Loucy (cell line): ENCODE measurements around the gene IL17C.

Experiments
- H2AFZ ChIP-seq: fragments of 200-600 bp; sonication (generic); 2 replicates; pipeline ENCODE4 v1.6.0; 2016; ENCODE audit warnings: antibody characterized with exemption, mild to moderate bottlenecking, low read length, moderate library complexity
- H3F3A ChIP-seq: fragments of 200-600 bp; 2 replicates; pipeline ENCODE4 v1.6.0; 2016; ENCODE audit warnings: antibody characterized with exemption, low read depth, mild to moderate bottlenecking
- H3K27me3 ChIP-seq: fragments of 200-600 bp; sonication (generic); 2 replicates; pipeline ENCODE4 v1.6.1; 2014; ENCODE audit warnings: low read length, mild to moderate bottlenecking; ENCODE audit not compliant: insufficient read depth, poor library complexity, severe bottlenecking
- H3K36me3 ChIP-seq: fragments of 200-600 bp; sonication (generic); 2 replicates; pipeline ENCODE4 v1.6.1; 2016; ENCODE audit warnings: low read length; ENCODE audit not compliant: insufficient read depth
- H3K4me1 ChIP-seq: fragments of 200-600 bp; sonication (generic); 2 replicates; pipeline ENCODE4 v1.5.1; 2014; ENCODE audit warnings: low read length, mild to moderate bottlenecking; ENCODE audit not compliant: insufficient read depth, poor library complexity, severe bottlenecking
- H3K4me2 ChIP-seq: fragments of 200-600 bp; sonication (generic); 2 replicates; pipeline ENCODE4 v1.6.0; 2014; ENCODE audit warnings: antibody characterized with exemption, low read length, low read depth, mild to moderate bottlenecking; ENCODE audit not compliant: poor library complexity, severe bottlenecking
- H3K4me3 ChIP-seq: fragments of 200-600 bp; sonication (generic); 2 replicates; pipeline ENCODE4 v1.5.1; 2014; ENCODE audit warnings: low read length, mild to moderate bottlenecking, mixed read lengths; ENCODE audit not compliant: poor library complexity, severe bottlenecking
- H3K79me2 ChIP-seq: fragments of 200-600 bp; sonication (generic); 2 replicates; pipeline ENCODE4 v1.6.1; 2014; ENCODE audit warnings: low read length; ENCODE audit not compliant: insufficient read depth
- H3K9ac ChIP-seq: fragments of 200-600 bp; sonication (generic); 2 replicates; pipeline ENCODE4 v1.6.0; 2014; ENCODE audit warnings: mild to moderate bottlenecking, low read depth, low read length, moderate library complexity; ENCODE audit not compliant: poor library complexity, severe bottlenecking
- H3K9me2 ChIP-seq: fragments of 200-600 bp; sonication (generic); replicated peaks from 2 replicates; pipeline ENCODE4 v1.6.1; 2016; ENCODE audit warnings: low read depth, low read length, mixed read lengths
- H3K9me3 ChIP-seq: fragments of 200-600 bp; sonication (generic); 2 replicates; pipeline ENCODE4 v1.6.1; 2014; ENCODE audit warnings: mild to moderate bottlenecking, antibody characterized with exemption, low read length, low read depth; ENCODE audit not compliant: insufficient read depth
- H4K20me1 ChIP-seq: fragments of 200-600 bp; sonication (generic); 2 replicates; pipeline ENCODE4 v1.6.0; 2014; ENCODE audit warnings: antibody characterized with exemption, low read length, mild to moderate bottlenecking; ENCODE audit not compliant: insufficient read depth, poor library complexity, severe bottlenecking
- CTCF ChIP-seq: fragments of 200-600 bp; sonication (generic); conservative IDR thresholded peaks from 2 replicates; pipeline ENCODE4 v1.5.1; 2014; ENCODE audit warnings: mild to moderate bottlenecking, antibody characterized with exemption, low read length
- EZH2phosphoT487 ChIP-seq: fragments of 200-600 bp; IDR thresholded peaks from 2 replicates; pipeline ENCODE4 v1.6.1; 2018; ENCODE audit warnings: antibody characterized with exemption, mild to moderate bottlenecking, moderate library complexity, borderline replicate concordance

The IL17C gene

GRCh38 chr16:88631920-88632586 is 6.3 kb upstream of the IL17C start:
- Histone ChIP-seq H3K27me3 (no peaks in the 10 kb centered on the region), H3K79me2 (no peaks in the 10 kb centered on the region), H3K36me3 (peaks cover 9% of the 10 kb centered on the region; the same call in 1 of the 2 replicates), H4K20me1 (no peaks in the 10 kb centered on the region), H2AFZ (no peak overlapping the region), H3K9me2 (no peaks in the 10 kb centered on the region), H3K9ac (no peak overlapping the region), H3K4me1 (no peaks in the 10 kb centered on the region), H3F3A (no peaks in the 10 kb centered on the region), H3K9me3 (no peaks in the 10 kb centered on the region), H3K4me3 (no peak overlapping the region), H3K4me2 (no peak overlapping the region)
- TF ChIP-seq EZH2phosphoT487 (no peak), CTCF (no peak)

GRCh38 chr16:88632587-88632930 is 5.8 kb upstream of the IL17C start:
- Histone ChIP-seq H3K36me3 (peaks cover 9% of the 10 kb centered on the region; the same call in 1 of the 2 replicates), H3K79me2 (no peaks in the 10 kb centered on the region), H3K9ac (no peak overlapping the region), H3K9me2 (no peaks in the 10 kb centered on the region), H2AFZ (no peak overlapping the region), H3K4me1 (no peaks in the 10 kb centered on the region), H3K27me3 (no peaks in the 10 kb centered on the region), H4K20me1 (no peaks in the 10 kb centered on the region), H3K4me3 (no peak overlapping the region), H3F3A (no peaks in the 10 kb centered on the region), H3K4me2 (no peak overlapping the region), H3K9me3 (no peaks in the 10 kb centered on the region)
- TF ChIP-seq EZH2phosphoT487 (no peak), CTCF (no peak)

- H3K4me2 ChIP-seq = no peak overlapping the region
- no peaks in the 10 kb centered on the region for H3K4me1 ChIP-seq
- H2AFZ ChIP-seq = no peak overlapping the region
- H3K36me3 ChIP-seq = peaks cover 9% of the 10 kb centered on the region; the same call in 1 of the 2 replicates
- H3K79me2 ChIP-seq = no peaks in the 10 kb centered on the region
- H3F3A ChIP-seq = no peaks in the 10 kb centered on the region
- no peak overlapping the region for H3K9ac ChIP-seq
- H3K9me2 ChIP-seq = no peaks in the 10 kb centered on the region
- no peak overlapping the region for H3K4me3 ChIP-seq
- no peaks in the 10 kb centered on the region for H4K20me1 ChIP-seq
- no peaks in the 10 kb centered on the region for H3K9me3 ChIP-seq
- H3K27me3 ChIP-seq = no peaks in the 10 kb centered on the region
- no peak for TF ChIP-seq CTCF
- TF ChIP-seq EZH2phosphoT487 = no peak
Measured at GRCh38 chr16:88633684-88634140, 4.7 kb upstream of the IL17C start.
